Measurements from ENCODE around the gene ELMOD2. TPM values are rescaled to one million over a fixed set of nuclear protein-coding genes. Genes with fewer than 3 reads are reported as not detected.

Gene ELMOD2
- total and polyA plus RNA-seq, 2 of the 13 experiments (the other 11 are each of a cell fraction or from before 2014, with no cell fraction given) = 10.2 to 38.1 TPM

DNA sequence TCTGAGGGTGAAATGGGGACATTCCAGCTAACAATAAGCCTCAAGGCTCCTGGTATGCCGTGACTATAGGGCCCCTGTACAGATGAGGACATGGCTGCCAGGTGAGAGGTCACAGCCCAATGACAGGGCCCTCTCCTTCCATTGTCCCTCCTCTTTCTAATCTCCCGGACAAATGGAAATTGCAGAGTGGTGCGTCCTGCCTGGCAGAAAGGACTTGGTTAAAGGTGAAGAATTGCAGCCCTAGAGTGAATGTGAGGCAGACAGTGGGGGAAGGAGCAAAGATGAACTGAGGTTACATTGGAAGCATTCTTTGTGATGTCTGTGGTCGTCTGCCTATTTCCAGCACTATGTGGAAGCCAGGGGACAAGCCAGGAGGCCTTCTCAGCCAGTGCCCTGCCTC is 51.5 kb downstream of the ELMOD2 start:
- H3K27ac ChIP-seq (ENCODE audit: extremely low read length, insufficient read depth, low read length) = no peak overlapping the region
- ATAC-seq (no peak; the same call in 2 of the 3 replicates), DNase-seq (ENCODE audit: low spot score) (no peak), FAIRE-seq (no peak)
- no peak overlapping the region for H2AFZ ChIP-seq (ENCODE audit: low read length)
- H3K27me3 ChIP-seq (ENCODE audit: control insufficient read depth in 1 of 2, insufficient read depth in 2 of 2, low read length in 2 of 2) = peaks cover 0 to 38% of the 10 kb centered on the region in 2 experiments; a peak in 2 of 5 replicates
- H3K4me2 ChIP-seq (ENCODE audit: low read depth, low read length) = no peak overlapping the region
- no peaks in the 10 kb centered on the region for H3K36me3 ChIP-seq (replicated peaks in 1 of 2; ENCODE audit: control insufficient read depth in 1 of 2, insufficient read depth in 2 of 2, low read length in 2 of 2)
- no peaks in the 10 kb centered on the region for H3K4me1 ChIP-seq (ENCODE audit: insufficient read depth, low read length)
- H3K9ac ChIP-seq (ENCODE audit: insufficient read depth, low read depth, low read length) = no peak overlapping the region
- BruUV-seq (replicated peaks) = no TSS peak
- in situ Hi-C loops (cut with HindIII; ENCODE audit: extremely low pct_ligation_motif_present, low pct_unique_long_range_greater_than_20kb) = no loop called here
- intact Hi-C loops (cut with micrococcal nuclease; ENCODE audit: unreplicated experiment) = no loop called here
- POLR2A ChIA-PET = no interaction called here
- no peaks in the 10 kb centered on the region for H4K20me1 ChIP-seq (ENCODE audit: insufficient read depth, low read length)
- no peak overlapping the region for H3K4me3 ChIP-seq (replicated peaks in 1 of 3; ENCODE audit: insufficient read depth in 1 of 3, low read depth in 2 of 3, low read length in 3 of 3)
- 13% methylated on average over 4 of the region's 4 CpGs for WGBS (ENCODE audit: low lambda C conversion rate)
- CTCF ChIA-PET (ENCODE audit: low intra/inter-chr PET ratio, low total read pairs) = no interaction called here
- H3K9me3 ChIP-seq (ENCODE audit: low read length) = no peaks in the 10 kb centered on the region
- H3K79me2 ChIP-seq (ENCODE audit: insufficient read depth, low read length) = no peaks in the 10 kb centered on the region
- TF ChIP-seq ZFAT (CRISPR knock-in tag; conservative IDR thresholded peaks at IDR 0.05) (no peak), ARNT2 (CRISPR knock-in tag; IDR thresholded peaks at IDR 0.05; ENCODE audit: low read depth) (no peak), TBX2 (CRISPR knock-in tag; IDR thresholded peaks at IDR 0.05; ENCODE audit: borderline replicate concordance) (no peak), FOSL1 (CRISPR knock-in tag; IDR thresholded peaks at IDR 0.05; ENCODE audit: borderline replicate concordance) (no peak), ZSCAN30 (CRISPR knock-in tag; IDR thresholded peaks at IDR 0.05) (no peak), ZNF207 (IDR thresholded peaks at IDR 0.05; ENCODE audit: borderline replicate concordance) (no peak), RELA (CRISPR knock-in tag; IDR thresholded peaks at IDR 0.05) (no peak), ARID2 (CRISPR knock-in tag; IDR thresholded peaks at IDR 0.05; ENCODE audit: borderline replicate concordance) (no peak)
- TF ChIP-seq, protein P1, sequence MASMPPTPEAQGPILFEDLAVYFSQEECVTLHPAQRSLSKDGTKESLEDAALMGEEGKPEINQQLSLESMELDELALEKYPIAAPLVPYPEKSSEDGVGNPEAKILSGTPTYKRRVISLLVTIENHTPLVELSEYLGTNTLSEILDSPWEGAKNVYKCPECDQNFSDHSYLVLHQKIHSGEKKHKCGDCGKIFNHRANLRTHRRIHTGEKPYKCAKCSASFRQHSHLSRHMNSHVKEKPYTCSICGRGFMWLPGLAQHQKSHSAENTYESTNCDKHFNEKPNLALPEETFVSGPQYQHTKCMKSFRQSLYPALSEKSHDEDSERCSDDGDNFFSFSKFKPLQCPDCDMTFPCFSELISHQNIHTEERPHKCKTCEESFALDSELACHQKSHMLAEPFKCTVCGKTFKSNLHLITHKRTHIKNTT (CRISPR knock-in tag; IDR thresholded peaks at IDR 0.05) = no peak
- TF ChIP-seq, protein P2, sequence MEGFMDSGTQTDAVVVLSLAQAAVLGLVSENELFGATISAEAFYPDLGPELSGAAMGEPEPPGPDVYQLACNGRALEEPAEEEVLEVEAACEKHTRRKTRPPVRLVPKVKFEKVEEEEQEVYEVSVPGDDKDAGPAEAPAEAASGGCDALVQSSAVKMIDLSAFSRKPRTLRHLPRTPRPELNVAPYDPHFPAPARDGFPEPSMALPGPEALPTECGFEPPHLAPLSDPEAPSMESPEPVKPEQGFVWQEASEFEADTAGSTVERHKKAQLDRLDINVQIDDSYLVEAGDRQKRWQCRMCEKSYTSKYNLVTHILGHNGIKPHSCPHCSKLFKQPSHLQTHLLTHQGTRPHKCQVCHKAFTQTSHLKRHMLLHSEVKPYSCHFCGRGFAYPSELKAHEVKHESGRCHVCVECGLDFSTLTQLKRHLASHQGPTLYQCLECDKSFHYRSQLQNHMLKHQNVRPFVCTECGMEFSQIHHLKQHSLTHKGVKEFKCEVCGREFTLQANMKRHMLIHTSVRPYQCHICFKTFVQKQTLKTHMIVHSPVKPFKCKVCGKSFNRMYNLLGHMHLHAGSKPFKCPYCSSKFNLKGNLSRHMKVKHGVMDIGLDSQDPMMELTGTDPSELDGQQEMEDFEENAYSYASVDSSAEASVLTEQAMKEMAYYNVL (CRISPR knock-in tag; IDR thresholded peaks at IDR 0.05; ENCODE audit: borderline replicate concordance) = no peak
- TF ChIP-seq, protein P3, sequence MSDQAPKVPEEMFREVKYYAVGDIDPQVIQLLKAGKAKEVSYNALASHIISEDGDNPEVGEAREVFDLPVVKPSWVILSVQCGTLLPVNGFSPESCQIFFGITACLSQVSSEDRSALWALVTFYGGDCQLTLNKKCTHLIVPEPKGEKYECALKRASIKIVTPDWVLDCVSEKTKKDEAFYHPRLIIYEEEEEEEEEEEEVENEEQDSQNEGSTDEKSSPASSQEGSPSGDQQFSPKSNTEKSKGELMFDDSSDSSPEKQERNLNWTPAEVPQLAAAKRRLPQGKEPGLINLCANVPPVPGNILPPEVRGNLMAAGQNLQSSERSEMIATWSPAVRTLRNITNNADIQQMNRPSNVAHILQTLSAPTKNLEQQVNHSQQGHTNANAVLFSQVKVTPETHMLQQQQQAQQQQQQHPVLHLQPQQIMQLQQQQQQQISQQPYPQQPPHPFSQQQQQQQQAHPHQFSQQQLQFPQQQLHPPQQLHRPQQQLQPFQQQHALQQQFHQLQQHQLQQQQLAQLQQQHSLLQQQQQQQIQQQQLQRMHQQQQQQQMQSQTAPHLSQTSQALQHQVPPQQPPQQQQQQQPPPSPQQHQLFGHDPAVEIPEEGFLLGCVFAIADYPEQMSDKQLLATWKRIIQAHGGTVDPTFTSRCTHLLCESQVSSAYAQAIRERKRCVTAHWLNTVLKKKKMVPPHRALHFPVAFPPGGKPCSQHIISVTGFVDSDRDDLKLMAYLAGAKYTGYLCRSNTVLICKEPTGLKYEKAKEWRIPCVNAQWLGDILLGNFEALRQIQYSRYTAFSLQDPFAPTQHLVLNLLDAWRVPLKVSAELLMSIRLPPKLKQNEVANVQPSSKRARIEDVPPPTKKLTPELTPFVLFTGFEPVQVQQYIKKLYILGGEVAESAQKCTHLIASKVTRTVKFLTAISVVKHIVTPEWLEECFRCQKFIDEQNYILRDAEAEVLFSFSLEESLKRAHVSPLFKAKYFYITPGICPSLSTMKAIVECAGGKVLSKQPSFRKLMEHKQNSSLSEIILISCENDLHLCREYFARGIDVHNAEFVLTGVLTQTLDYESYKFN (CRISPR knock-in tag; conservative IDR thresholded peaks at IDR 0.05) = no peak
- TF ChIP-seq, protein P4, sequence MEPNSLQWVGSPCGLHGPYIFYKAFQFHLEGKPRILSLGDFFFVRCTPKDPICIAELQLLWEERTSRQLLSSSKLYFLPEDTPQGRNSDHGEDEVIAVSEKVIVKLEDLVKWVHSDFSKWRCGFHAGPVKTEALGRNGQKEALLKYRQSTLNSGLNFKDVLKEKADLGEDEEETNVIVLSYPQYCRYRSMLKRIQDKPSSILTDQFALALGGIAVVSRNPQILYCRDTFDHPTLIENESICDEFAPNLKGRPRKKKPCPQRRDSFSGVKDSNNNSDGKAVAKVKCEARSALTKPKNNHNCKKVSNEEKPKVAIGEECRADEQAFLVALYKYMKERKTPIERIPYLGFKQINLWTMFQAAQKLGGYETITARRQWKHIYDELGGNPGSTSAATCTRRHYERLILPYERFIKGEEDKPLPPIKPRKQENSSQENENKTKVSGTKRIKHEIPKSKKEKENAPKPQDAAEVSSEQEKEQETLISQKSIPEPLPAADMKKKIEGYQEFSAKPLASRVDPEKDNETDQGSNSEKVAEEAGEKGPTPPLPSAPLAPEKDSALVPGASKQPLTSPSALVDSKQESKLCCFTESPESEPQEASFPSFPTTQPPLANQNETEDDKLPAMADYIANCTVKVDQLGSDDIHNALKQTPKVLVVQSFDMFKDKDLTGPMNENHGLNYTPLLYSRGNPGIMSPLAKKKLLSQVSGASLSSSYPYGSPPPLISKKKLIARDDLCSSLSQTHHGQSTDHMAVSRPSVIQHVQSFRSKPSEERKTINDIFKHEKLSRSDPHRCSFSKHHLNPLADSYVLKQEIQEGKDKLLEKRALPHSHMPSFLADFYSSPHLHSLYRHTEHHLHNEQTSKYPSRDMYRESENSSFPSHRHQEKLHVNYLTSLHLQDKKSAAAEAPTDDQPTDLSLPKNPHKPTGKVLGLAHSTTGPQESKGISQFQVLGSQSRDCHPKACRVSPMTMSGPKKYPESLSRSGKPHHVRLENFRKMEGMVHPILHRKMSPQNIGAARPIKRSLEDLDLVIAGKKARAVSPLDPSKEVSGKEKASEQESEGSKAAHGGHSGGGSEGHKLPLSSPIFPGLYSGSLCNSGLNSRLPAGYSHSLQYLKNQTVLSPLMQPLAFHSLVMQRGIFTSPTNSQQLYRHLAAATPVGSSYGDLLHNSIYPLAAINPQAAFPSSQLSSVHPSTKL (CRISPR knock-in tag; IDR thresholded peaks at IDR 0.05) = no peak
